Body of pancreas (tissue), 4 donors: Measurements from ENCODE around the gene ARHGAP22.

Source experiments
- POLR2A ChIP-seq, 3 donors: fragments of 450-650 bp; IDR thresholded peaks; one replicate each; pipeline ENCODE4 v1.6.1; 2016; ENCODE audit warnings: antibody characterized with exemption in 3 of 3, mild to moderate bottlenecking in 2 of 3
- TF ChIP-seq, protein P1 (sequence below), 7 experiments: fragments of 450-650 bp in 4 of 7; fragments of 200-600 bp in 3 of 7; sonication (generic) in 3 of 7; IDR thresholded peaks; one replicate each; pipeline ENCODE4 v1.5.1; 2016 to 2019; ENCODE audit warnings: antibody characterized with exemption in 7 of 7

GRCh38 chr10:48564466-48565160, 40.3 kb downstream of the ARHGAP22 start:
- TF ChIP-seq POLR2A (IDR thresholded peaks at IDR 0.05), result no peak
- TF ChIP-seq, protein P1, sequence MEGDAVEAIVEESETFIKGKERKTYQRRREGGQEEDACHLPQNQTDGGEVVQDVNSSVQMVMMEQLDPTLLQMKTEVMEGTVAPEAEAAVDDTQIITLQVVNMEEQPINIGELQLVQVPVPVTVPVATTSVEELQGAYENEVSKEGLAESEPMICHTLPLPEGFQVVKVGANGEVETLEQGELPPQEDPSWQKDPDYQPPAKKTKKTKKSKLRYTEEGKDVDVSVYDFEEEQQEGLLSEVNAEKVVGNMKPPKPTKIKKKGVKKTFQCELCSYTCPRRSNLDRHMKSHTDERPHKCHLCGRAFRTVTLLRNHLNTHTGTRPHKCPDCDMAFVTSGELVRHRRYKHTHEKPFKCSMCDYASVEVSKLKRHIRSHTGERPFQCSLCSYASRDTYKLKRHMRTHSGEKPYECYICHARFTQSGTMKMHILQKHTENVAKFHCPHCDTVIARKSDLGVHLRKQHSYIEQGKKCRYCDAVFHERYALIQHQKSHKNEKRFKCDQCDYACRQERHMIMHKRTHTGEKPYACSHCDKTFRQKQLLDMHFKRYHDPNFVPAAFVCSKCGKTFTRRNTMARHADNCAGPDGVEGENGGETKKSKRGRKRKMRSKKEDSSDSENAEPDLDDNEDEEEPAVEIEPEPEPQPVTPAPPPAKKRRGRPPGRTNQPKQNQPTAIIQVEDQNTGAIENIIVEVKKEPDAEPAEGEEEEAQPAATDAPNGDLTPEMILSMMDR (IDR thresholded peaks at IDR 0.05), result no peak
